ENCODE results near the gene JARID2. TPM values are rescaled to one million over a fixed set of nuclear protein-coding genes. Genes with fewer than 3 reads are reported as not detected.

Gene JARID2
- total and polyA plus RNA-seq, 2 of the 13 experiments (the other 11 are each of a cell fraction or from before 2014, with no cell fraction given), result 7.5 to 10.3 TPM

DNA sequence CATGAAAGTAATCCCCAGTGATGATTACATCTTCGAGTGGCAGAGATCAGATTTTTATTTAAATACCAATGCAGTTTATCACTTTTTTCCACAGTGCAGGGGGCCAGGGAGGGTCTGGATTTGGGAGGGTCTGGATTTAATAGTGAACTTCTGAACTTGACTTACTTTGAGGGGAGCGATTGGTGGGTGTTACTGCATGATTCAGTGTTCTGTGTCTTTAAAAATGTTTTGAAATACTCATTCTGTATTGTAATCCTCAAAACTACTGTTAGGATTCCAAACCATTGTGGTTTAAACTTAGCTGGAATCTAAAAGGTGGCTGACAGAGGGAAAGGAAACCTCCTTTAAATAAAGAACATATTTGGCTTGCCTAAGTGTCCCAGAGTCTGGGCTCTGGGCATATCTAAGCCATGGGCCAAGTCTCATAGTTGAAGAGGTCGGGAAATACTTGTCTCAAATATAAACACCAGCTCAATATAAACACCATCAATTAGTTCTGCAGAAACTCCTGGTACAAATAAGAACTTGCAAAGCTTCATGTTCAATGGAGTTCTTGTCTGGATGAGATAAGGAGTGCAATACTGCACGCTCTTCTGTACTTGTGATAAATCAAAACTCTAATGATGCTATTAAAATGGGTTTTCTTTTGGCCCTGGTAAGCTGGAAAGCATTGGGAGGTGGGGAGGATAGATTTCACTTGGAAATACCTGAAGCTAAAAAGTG lies 14.4 kb downstream of the JARID2 start:
- FAIRE-seq (no peak), DNase-seq (ENCODE audit: low spot score) (no peak), ATAC-seq (no peak)
- Histone ChIP-seq H3K4me3 (replicated peaks in 1 of 3; ENCODE audit: insufficient read depth in 1 of 3, low read depth in 2 of 3, low read length in 3 of 3) (no peak overlapping the region), H3K4me2 (ENCODE audit: low read depth, low read length) (no peak overlapping the region), H3K27ac (ENCODE audit: extremely low read length, insufficient read depth, low read length) (no peak overlapping the region), H3K27me3 (ENCODE audit: control insufficient read depth in 1 of 2, insufficient read depth in 2 of 2, low read length in 2 of 2) (no peaks in the 10 kb centered on the region), H3K79me2 (ENCODE audit: insufficient read depth, low read length) (peaks cover 90% of the 10 kb centered on the region), H3K9ac (ENCODE audit: insufficient read depth, low read depth, low read length) (no peak overlapping the region), H3K4me1 (ENCODE audit: insufficient read depth, low read length) (peaks cover 16% of the 10 kb centered on the region), H3K36me3 (replicated peaks in 1 of 2; ENCODE audit: control insufficient read depth in 1 of 2, insufficient read depth in 2 of 2, low read length in 2 of 2) (no peaks in the 10 kb centered on the region; a peak in 1 of 5 replicates), H2AFZ (ENCODE audit: low read length) (no peak overlapping the region), H4K20me1 (ENCODE audit: insufficient read depth, low read length) (peaks cover 3% of the 10 kb centered on the region; the same call in 1 of the 2 replicates), H3K9me3 (ENCODE audit: low read length) (no peaks in the 10 kb centered on the region)
- intact Hi-C loops (cut with micrococcal nuclease; ENCODE audit: unreplicated experiment), result no loop called here
- CTCF ChIA-PET (ENCODE audit: low intra/inter-chr PET ratio, low total read pairs), result no interaction called here
- in situ Hi-C loops (cut with HindIII; ENCODE audit: extremely low pct_ligation_motif_present, low pct_unique_long_range_greater_than_20kb), result no loop called here
- BruUV-seq (replicated peaks), result no TSS peak
- TF ChIP-seq, protein P1, sequence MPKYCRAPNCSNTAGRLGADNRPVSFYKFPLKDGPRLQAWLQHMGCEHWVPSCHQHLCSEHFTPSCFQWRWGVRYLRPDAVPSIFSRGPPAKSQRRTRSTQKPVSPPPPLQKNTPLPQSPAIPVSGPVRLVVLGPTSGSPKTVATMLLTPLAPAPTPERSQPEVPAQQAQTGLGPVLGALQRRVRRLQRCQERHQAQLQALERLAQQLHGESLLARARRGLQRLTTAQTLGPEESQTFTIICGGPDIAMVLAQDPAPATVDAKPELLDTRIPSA (CRISPR knock-in tag; IDR thresholded peaks at IDR 0.05; ENCODE audit: borderline replicate concordance), result no peak
- no peak for TF ChIP-seq BRCA1 (CRISPR knock-in tag; IDR thresholded peaks at IDR 0.05)
- TF ChIP-seq ZBTB38 (CRISPR knock-in tag; IDR thresholded peaks at IDR 0.05), result no peak
- no peak for TF ChIP-seq FLYWCH1 (CRISPR knock-in tag; IDR thresholded peaks at IDR 0.05)
- no peak for TF ChIP-seq ZFYVE20 (CRISPR knock-in tag; IDR thresholded peaks at IDR 0.05; ENCODE audit: borderline replicate concordance, low read depth)
- TF ChIP-seq IRX3 (CRISPR knock-in tag; IDR thresholded peaks at IDR 0.05; ENCODE audit: borderline replicate concordance, low read depth), result no peak
- TF ChIP-seq GTF2F1 (IDR thresholded peaks at IDR 0.05; ENCODE audit: low read length), result no peak
- no peak for TF ChIP-seq SIX4 (CRISPR knock-in tag; IDR thresholded peaks at IDR 0.05)
- TF ChIP-seq SALL2 (CRISPR knock-in tag; IDR thresholded peaks at IDR 0.05), result no peak
- no peak for TF ChIP-seq IKZF1 (IDR thresholded peaks at IDR 0.05)
- TF ChIP-seq CEBPZ (IDR thresholded peaks at IDR 0.05; ENCODE audit: low read length), result no peak
- no peak for TF ChIP-seq ZNF432 (CRISPR knock-in tag; IDR thresholded peaks at IDR 0.05; ENCODE audit: borderline replicate concordance)
- TF ChIP-seq ZNF580 (CRISPR knock-in tag; IDR thresholded peaks at IDR 0.05; ENCODE audit: borderline replicate concordance, low read depth), result no peak
- no peak for TF ChIP-seq ZFP36L1 (CRISPR knock-in tag; IDR thresholded peaks at IDR 0.05)
- TF ChIP-seq SAP130 (CRISPR knock-in tag; IDR thresholded peaks at IDR 0.05; ENCODE audit: low read depth), result no peak
- no peak for TF ChIP-seq ZNF543 (CRISPR knock-in tag; IDR thresholded peaks at IDR 0.05)
- POLR2A ChIA-PET, result no interaction called here
- WGBS (ENCODE audit: low lambda C conversion rate), result 91% methylated on average over 4 of the region's 4 CpGs

All from HepG2 (cell line).